SK-N-SH (cell line): ENCODE measurements around the gene ARSJ. TPM values are rescaled to one million over a fixed set of nuclear protein-coding genes. Genes with fewer than 3 reads are reported as not detected.

ENCODE experiments used
- CTCF ChIA-PET: fragments of 300-600, 350-600 bp; formaldehyde crosslinking; extraction: SDS; loops from one replicate; lab custom pipeline; 2021; lab: Yijun Ruan, JAX
- POLR2A ChIA-PET: fragments of 350-600 bp; sonication (Branson Sonifier 250); formaldehyde crosslinking; extraction: SDS; loops from one replicate; lab custom pipeline; 2020; ENCODE audit warnings: antibody characterized with exemption, inconsistent platforms; lab: Yijun Ruan, JAX
- DNase-seq: peaks from one replicate; pipeline ENCODE4 v3.0.0; 2012
- H2AFZ ChIP-seq: fragments of 200-600 bp; sonication (generic); 2 replicates; pipeline ENCODE4 v1.8.1; 2016; ENCODE audit warnings: antibody characterized with exemption, mild to moderate bottlenecking, low read depth
- H3F3A ChIP-seq: fragments of 200-600 bp; sonication (generic); replicated peaks from 2 replicates; pipeline ENCODE3; 2016; ENCODE audit warnings: antibody characterized with exemption, mild to moderate bottlenecking; ENCODE audit not compliant: insufficient read depth
- H3K27ac ChIP-seq, 2 experiments: fragments of 200-500 bp in 1 of 2; fragments of 200-600 bp in 1 of 2; sonication (Bioruptor generic) in 1 of 2; sonication (generic), shearing (Covaris generic) in 1 of 2; 2 replicates each; pipeline versions ENCODE4 v1.5.1 to v1.6.1; 2014 to 2016; ENCODE audit warnings: low read depth in 2 of 2, inconsistent platforms in 1 of 2, low read length in 1 of 2, mild to moderate bottlenecking in 1 of 2, mixed read lengths in 1 of 2
- H3K27me3 ChIP-seq: fragments of 200-600 bp; sonication (generic), shearing (Covaris generic); 2 replicates; pipeline ENCODE4 v1.6.1; 2016; ENCODE audit warnings: mixed run types; ENCODE audit not compliant: insufficient read depth
- H3K36me3 ChIP-seq, 2 experiments: fragments of 200-500 bp in 1 of 2; fragments of 200-600 bp in 1 of 2; sonication (Bioruptor generic) in 1 of 2; sonication (generic) in 1 of 2; replicated peaks in 1 of 2; 2 replicates each; pipeline versions ENCODE3 to v1.5.1; 2014 to 2016; ENCODE audit warnings: low read length in 1 of 2, mild to moderate bottlenecking in 1 of 2; ENCODE audit not compliant: insufficient read depth in 2 of 2, control insufficient read depth in 1 of 2
- H3K4me1 ChIP-seq, 2 experiments: fragments of 200-500 bp in 1 of 2; fragments of 200-600 bp in 1 of 2; sonication (Bioruptor generic) in 1 of 2; sonication (generic), shearing (Covaris generic) in 1 of 2; 2 replicates each; pipeline versions ENCODE4 v1.5.1 to v1.6.1; 2014 to 2016; ENCODE audit warnings: low read depth in 1 of 2, low read length in 1 of 2, mixed run types in 1 of 2; ENCODE audit not compliant: insufficient read depth in 2 of 2, control insufficient read depth in 1 of 2
- H3K4me2 ChIP-seq: fragments of 200-600 bp; sonication (generic), shearing (Covaris generic); 2 replicates; pipeline ENCODE4 v1.6.1; 2017; ENCODE audit warnings: mixed run types
- H3K4me3 ChIP-seq, 2 experiments: fragments of 200-500 bp in 1 of 2; fragments of 200-600 bp in 1 of 2; sonication (Bioruptor generic) in 1 of 2; sonication (generic), shearing (Covaris generic) in 1 of 2; 2 replicates each; pipeline versions ENCODE4 v1.5.1 to v1.8.1; 2014 to 2016; ENCODE audit warnings: low read depth in 2 of 2, inconsistent platforms in 1 of 2, low read length in 1 of 2, mild to moderate bottlenecking in 1 of 2, mixed read lengths in 1 of 2, moderate library complexity in 1 of 2
- H3K79me2 ChIP-seq: fragments of 200-600 bp; sonication (generic); 2 replicates; pipeline ENCODE4 v1.8.1; 2017; ENCODE audit warnings: mild to moderate bottlenecking; ENCODE audit not compliant: insufficient read depth
- H3K9ac ChIP-seq: fragments of 200-600 bp; sonication (generic); 2 replicates; pipeline ENCODE4 v1.6.1; 2017; ENCODE audit warnings: mixed run types
- H3K9me2 ChIP-seq: fragments of 200-600 bp; sonication (generic); 2 replicates; pipeline ENCODE4 v1.6.1; 2017; ENCODE audit warnings: mixed run types
- H3K9me3 ChIP-seq: fragments of 200-600 bp; sonication (generic); 2 replicates; pipeline ENCODE4 v1.6.1; 2017; ENCODE audit warnings: mixed run types, mild to moderate bottlenecking, moderate library complexity
- H4K20me1 ChIP-seq: fragments of 200-600 bp; sonication (generic); 2 replicates; pipeline ENCODE4 v1.6.1; 2017; ENCODE audit warnings: mild to moderate bottlenecking, mixed run types; ENCODE audit not compliant: insufficient read depth
- CHD2 ChIP-seq: fragments of 150-350 bp; IDR thresholded peaks from 2 replicates; pipeline ENCODE4 v1.6.1; 2018; ENCODE audit warnings: low read length; ENCODE audit not compliant: partially characterized antibody
- ELF1 ChIP-seq: IDR thresholded peaks from 2 replicates; pipeline ENCODE4 v1.4.0; 2012
- EP300 ChIP-seq, 2 experiments: IDR thresholded peaks; 2 replicates each; pipeline versions ENCODE4 v1.4.0 to v1.6.1; 2012; ENCODE audit warnings: borderline replicate concordance in 1 of 2, low read depth in 1 of 2, low read length in 1 of 2
- EZH2phosphoT487 ChIP-seq: fragments of 200-600 bp; sonication (generic); IDR thresholded peaks from 2 replicates; pipeline ENCODE4 v1.6.1; 2017; ENCODE audit warnings: low read depth, mixed run types, mild to moderate bottlenecking, antibody characterized with exemption, moderate library complexity, borderline replicate concordance
- FOXM1 ChIP-seq: IDR thresholded peaks from 2 replicates; pipeline ENCODE4 v1.4.0; 2012; ENCODE audit warnings: low read depth, mild to moderate bottlenecking
- GABPA ChIP-seq: IDR thresholded peaks from 2 replicates; pipeline ENCODE4 v1.4.0; 2012; ENCODE audit warnings: low read depth, mild to moderate bottlenecking
- GATA2 ChIP-seq: sonication (generic); formaldehyde crosslinking; IDR thresholded peaks from 2 replicates; pipeline ENCODE4 v1.5.0; 2020; ENCODE audit warnings: mild to moderate bottlenecking, missing genetic modification reagents
- IRF3 ChIP-seq: fragments of 150-350 bp; IDR thresholded peaks from 2 replicates; pipeline ENCODE4 v1.6.1; 2016; ENCODE audit warnings: mild to moderate bottlenecking, low read depth, low read length
- JUND ChIP-seq: IDR thresholded peaks from 2 replicates; pipeline ENCODE4 v1.4.0; 2012
- MXI1 ChIP-seq: IDR thresholded peaks from 2 replicates; pipeline ENCODE4 v1.6.1; 2012; ENCODE audit warnings: mild to moderate bottlenecking, low read depth, low read length, improper control_type of control experiment
- NRF1 ChIP-seq: IDR thresholded peaks from 2 replicates; pipeline ENCODE4 v1.6.1; 2012; ENCODE audit warnings: low read depth, mild to moderate bottlenecking, low read length
- RFX5 ChIP-seq: IDR thresholded peaks from 2 replicates; pipeline ENCODE4 v1.6.1; 2012; ENCODE audit warnings: mild to moderate bottlenecking, improper control_type of control experiment, low read length
- SMC3 ChIP-seq: IDR thresholded peaks from 2 replicates; pipeline ENCODE4 v1.6.1; 2012; ENCODE audit warnings: low read depth, low read length, improper control_type of control experiment
- TEAD4 ChIP-seq: IDR thresholded peaks from 2 replicates; pipeline ENCODE4 v1.4.0; 2012; ENCODE audit warnings: mild to moderate bottlenecking, borderline replicate concordance; ENCODE audit not compliant: insufficient read depth
- YY1 ChIP-seq: IDR thresholded peaks from 2 replicates; pipeline ENCODE4 v1.4.0; 2012; ENCODE audit warnings: low read depth, mild to moderate bottlenecking
- WGBS: methylation state at CpG from one replicate; pipeline ENCODE4 v1.1.6; 2017; ENCODE audit warnings: low lambda C conversion rate; 5-methylcytosine and 5-hydroxymethylcytosine counted together
- polyA plus RNA-seq, 3 experiments: library from polyadenylated mRNA; depleted of rRNA; stranded (reverse); fragments of >200 nt; gene quantifications; 2 replicates each; pipeline ENCODE4 v1.2.3, GENCODE V29; 2012
- TF ChIP-seq, protein P1 (sequence below): IDR thresholded peaks from 2 replicates; pipeline ENCODE4 v1.6.1; 2012; ENCODE audit warnings: mild to moderate bottlenecking, low read depth, low read length, moderate library complexity
- TF ChIP-seq, protein P2 (sequence below): IDR thresholded peaks from 2 replicates; pipeline ENCODE4 v1.4.0; 2012; ENCODE audit warnings: low read depth, borderline replicate concordance

Gene ARSJ
- polyA plus RNA-seq, 1 of the 3 experiments (the other 2 are of a cell fraction): 30.4 TPM

GRCh38 chr4:113901994-113902787, 77.3 kb downstream of the ARSJ start:
- WGBS: 83% methylated on average over 8 of the region's 13 CpGs
- peaks cover 64% of the 10 kb centered on the region for H3K79me2 ChIP-seq
- no peaks in the 10 kb centered on the region for H3K27me3 ChIP-seq
- peaks cover 0 to 10% of the 10 kb centered on the region in 2 experiments; a peak in 1 of 4 replicates for H3K4me1 ChIP-seq
- no peak overlapping the region for H3K4me3 ChIP-seq
- CTCF ChIA-PET: no interaction called here
- H3K9me3 ChIP-seq: no peaks in the 10 kb centered on the region
- no peak overlapping the region; a peak in 1 of 4 replicates for H3K27ac ChIP-seq
- no peak overlapping the region for H3K4me2 ChIP-seq
- POLR2A ChIA-PET: no interaction called here
- H3K36me3 ChIP-seq: peaks cover 30 to 61% of the 10 kb centered on the region in 2 experiments
- H2AFZ ChIP-seq: no peak overlapping the region
- TF ChIP-seq, protein P1, sequence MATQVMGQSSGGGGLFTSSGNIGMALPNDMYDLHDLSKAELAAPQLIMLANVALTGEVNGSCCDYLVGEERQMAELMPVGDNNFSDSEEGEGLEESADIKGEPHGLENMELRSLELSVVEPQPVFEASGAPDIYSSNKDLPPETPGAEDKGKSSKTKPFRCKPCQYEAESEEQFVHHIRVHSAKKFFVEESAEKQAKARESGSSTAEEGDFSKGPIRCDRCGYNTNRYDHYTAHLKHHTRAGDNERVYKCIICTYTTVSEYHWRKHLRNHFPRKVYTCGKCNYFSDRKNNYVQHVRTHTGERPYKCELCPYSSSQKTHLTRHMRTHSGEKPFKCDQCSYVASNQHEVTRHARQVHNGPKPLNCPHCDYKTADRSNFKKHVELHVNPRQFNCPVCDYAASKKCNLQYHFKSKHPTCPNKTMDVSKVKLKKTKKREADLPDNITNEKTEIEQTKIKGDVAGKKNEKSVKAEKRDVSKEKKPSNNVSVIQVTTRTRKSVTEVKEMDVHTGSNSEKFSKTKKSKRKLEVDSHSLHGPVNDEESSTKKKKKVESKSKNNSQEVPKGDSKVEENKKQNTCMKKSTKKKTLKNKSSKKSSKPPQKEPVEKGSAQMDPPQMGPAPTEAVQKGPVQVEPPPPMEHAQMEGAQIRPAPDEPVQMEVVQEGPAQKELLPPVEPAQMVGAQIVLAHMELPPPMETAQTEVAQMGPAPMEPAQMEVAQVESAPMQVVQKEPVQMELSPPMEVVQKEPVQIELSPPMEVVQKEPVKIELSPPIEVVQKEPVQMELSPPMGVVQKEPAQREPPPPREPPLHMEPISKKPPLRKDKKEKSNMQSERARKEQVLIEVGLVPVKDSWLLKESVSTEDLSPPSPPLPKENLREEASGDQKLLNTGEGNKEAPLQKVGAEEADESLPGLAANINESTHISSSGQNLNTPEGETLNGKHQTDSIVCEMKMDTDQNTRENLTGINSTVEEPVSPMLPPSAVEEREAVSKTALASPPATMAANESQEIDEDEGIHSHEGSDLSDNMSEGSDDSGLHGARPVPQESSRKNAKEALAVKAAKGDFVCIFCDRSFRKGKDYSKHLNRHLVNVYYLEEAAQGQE: no peak
- TF ChIP-seq, protein P2, sequence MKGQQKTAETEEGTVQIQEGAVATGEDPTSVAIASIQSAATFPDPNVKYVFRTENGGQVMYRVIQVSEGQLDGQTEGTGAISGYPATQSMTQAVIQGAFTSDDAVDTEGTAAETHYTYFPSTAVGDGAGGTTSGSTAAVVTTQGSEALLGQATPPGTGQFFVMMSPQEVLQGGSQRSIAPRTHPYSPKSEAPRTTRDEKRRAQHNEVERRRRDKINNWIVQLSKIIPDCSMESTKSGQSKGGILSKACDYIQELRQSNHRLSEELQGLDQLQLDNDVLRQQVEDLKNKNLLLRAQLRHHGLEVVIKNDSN: no peak
- TF ChIP-seq SMC3 (no peak), GABPA (no peak), MXI1 (no peak), EZH2phosphoT487 (no peak), YY1 (no peak), GATA2 (CRISPR knock-in tag) (no peak), ELF1 (no peak), JUND (no peak), EP300 (IDR thresholded peaks at IDR 0.05; ENCODE audit: borderline replicate concordance in 1 of 2, low read depth in 1 of 2, low read length in 1 of 2) (no peak), CHD2 (no peak), TEAD4 (no peak), FOXM1 (no peak), IRF3 (no peak), NRF1 (no peak), RFX5 (no peak)
- H3F3A ChIP-seq: peaks cover 30% of the 10 kb centered on the region
- no peak for DNase-seq
- H3K9me2 ChIP-seq: no peaks in the 10 kb centered on the region
- peaks cover 11% of the 10 kb centered on the region; the same call in 1 of the 2 replicates for H4K20me1 ChIP-seq
- no peak overlapping the region for H3K9ac ChIP-seq
